PFSK-1 (cell line): Measurements from ENCODE around the gene RNF215.
A peak's percentile ranks its signal among the peaks of the same experiment; 100 is the strongest.

Experiments
- FOXP2 ChIP-seq: optimal IDR thresholded peaks from 2 replicates; pipeline ENCODE3; 2011; ENCODE audit warnings: borderline replicate concordance, control low read depth, inconsistent platforms; ENCODE audit not compliant: insufficient read depth; ENCODE audit errors: extremely low read length, extremely low read depth
- POLR2AphosphoS5 ChIP-seq: IDR thresholded peaks from 2 replicates; pipeline ENCODE4 v1.6.1; 2012; ENCODE audit warnings: low read depth, mild to moderate bottlenecking, control low read depth, low read length, moderate library complexity
- SIN3A ChIP-seq: IDR thresholded peaks from 2 replicates; pipeline ENCODE4 v1.6.1; 2012; ENCODE audit warnings: mild to moderate bottlenecking, low read length, moderate library complexity, borderline replicate concordance; ENCODE audit not compliant: insufficient read depth
- TAF1 ChIP-seq: IDR thresholded peaks from 2 replicates; pipeline ENCODE4 v1.6.1; 2012; ENCODE audit warnings: low read length, control low read depth, borderline replicate concordance; ENCODE audit not compliant: insufficient read depth
- TF ChIP-seq, protein P1 (sequence below), 2 experiments: IDR thresholded peaks; 2 replicates each; pipeline versions ENCODE4 v1.6.1 to v1.8.0; 2011 to 2012; ENCODE audit warnings: low read depth in 2 of 2, low read length in 2 of 2, control low read depth in 1 of 2, inconsistent platforms in 1 of 2, mild to moderate bottlenecking in 1 of 2, moderate library complexity in 1 of 2; ENCODE audit not compliant: insufficient read depth in 1 of 2

The RNF215 gene

DNA sequence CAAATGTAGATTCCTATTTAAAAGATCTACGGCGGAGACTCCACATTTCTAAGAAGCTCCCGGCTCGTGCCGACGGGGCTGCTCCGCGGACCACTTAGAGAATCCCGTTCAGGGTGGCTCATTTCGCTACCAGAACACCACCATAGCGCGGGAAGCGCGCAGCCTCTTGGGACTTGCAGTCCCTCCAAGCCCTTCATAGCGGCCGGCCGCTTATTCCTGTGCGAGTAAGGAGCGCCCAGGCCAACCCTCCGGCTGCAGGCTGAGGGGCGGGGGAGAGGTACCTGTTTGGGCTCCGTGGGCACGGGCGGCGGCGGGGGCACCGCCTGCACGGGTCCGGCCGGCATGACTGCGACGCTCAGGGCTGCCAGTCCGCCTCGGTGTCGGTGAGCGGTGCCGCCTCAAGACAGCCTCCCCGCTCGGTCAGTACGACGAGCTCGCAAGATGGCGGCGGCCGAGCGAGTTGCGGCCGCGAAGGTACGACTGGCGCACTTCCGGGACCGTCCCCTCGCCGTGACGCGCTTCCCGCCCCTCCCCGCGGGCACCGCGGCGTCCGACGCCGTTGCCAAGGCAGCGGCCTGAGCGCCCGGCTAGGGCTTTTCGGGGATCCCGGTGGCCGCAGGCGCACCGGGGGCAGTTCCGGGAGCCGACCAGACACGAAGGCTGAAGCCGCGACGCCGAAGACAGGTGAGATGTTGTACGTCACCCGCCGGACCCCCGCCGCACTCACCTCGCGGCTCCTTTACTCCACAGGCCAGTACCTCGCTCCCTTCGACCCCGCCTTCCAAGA lies 30.6 kb downstream of the RNF215 start, which contains the start of the genes CCDC157 and SF3A1:
Gene CCDC157, plus strand, starts transcription at position 559 of the 787 bp plus-strand sequence. CDS start 8,994 bp downstream, outside the sequence.
Gene SF3A1, minus strand, starts transcription at position 446 of the 787 bp plus-strand sequence. Its CDS starts 102 bp downstream, at position 344.
- peak; percentile 79 for TF ChIP-seq POLR2AphosphoS5
- peak; percentile 75; the same call in 1 of the 2 replicates for TF ChIP-seq SIN3A
- TF ChIP-seq FOXP2 = peak; percentile 94
- TF ChIP-seq, protein P1, sequence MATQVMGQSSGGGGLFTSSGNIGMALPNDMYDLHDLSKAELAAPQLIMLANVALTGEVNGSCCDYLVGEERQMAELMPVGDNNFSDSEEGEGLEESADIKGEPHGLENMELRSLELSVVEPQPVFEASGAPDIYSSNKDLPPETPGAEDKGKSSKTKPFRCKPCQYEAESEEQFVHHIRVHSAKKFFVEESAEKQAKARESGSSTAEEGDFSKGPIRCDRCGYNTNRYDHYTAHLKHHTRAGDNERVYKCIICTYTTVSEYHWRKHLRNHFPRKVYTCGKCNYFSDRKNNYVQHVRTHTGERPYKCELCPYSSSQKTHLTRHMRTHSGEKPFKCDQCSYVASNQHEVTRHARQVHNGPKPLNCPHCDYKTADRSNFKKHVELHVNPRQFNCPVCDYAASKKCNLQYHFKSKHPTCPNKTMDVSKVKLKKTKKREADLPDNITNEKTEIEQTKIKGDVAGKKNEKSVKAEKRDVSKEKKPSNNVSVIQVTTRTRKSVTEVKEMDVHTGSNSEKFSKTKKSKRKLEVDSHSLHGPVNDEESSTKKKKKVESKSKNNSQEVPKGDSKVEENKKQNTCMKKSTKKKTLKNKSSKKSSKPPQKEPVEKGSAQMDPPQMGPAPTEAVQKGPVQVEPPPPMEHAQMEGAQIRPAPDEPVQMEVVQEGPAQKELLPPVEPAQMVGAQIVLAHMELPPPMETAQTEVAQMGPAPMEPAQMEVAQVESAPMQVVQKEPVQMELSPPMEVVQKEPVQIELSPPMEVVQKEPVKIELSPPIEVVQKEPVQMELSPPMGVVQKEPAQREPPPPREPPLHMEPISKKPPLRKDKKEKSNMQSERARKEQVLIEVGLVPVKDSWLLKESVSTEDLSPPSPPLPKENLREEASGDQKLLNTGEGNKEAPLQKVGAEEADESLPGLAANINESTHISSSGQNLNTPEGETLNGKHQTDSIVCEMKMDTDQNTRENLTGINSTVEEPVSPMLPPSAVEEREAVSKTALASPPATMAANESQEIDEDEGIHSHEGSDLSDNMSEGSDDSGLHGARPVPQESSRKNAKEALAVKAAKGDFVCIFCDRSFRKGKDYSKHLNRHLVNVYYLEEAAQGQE (IDR thresholded peaks at IDR 0.05; ENCODE audit: insufficient read depth in 1 of 2, low read depth in 2 of 2, low read length in 2 of 2) = no peak
- TF ChIP-seq TAF1 = peak; percentile 68; the same call in 1 of the 2 replicates

DNA sequence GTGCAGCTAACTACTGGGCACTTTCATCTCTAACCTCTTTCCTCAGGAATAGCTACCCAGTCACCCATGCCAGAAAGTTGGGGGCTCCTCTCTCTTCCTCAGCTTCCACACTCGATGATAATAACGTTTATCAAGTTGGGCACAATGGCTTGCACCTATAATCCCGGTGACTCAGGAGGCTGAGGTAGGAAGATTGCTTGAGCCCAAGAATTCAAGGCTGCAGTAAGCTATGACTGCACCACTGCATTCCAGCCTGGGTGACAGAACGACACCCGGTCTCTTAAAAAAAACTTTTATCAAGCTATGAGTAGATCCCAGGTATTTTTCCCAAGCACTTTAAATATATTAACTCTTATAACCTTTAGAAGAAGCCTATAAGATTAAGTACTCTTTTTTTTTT lies 32.6 kb downstream of the RNF215 start:
- TF ChIP-seq TAF1 = no peak
- TF ChIP-seq, protein P1 (IDR thresholded peaks at IDR 0.05; ENCODE audit: insufficient read depth in 1 of 2, low read depth in 2 of 2, low read length in 2 of 2) = no peak
- TF ChIP-seq FOXP2 = no peak
- no peak for TF ChIP-seq POLR2AphosphoS5
- TF ChIP-seq SIN3A = no peak

DNA sequence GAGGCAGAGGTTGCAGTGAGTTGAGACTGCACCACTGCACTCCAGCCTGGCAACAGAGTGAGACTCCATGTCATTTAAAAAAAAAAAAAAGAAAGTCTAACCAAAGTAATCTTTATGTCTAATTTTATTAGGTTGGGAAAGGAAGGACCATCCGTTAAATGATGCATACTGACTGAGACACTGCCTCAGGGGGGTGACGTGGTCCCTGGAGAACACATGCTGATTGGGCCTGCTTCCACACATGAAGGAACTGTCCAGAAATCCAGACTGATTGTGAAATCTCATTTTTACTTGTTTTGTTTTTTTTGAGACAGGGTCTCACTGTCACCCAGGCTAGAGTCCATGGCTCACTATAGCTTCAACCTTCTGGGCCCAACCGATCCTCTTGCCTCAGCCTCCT lies 36.0 kb downstream of the RNF215 start:
- TF ChIP-seq POLR2AphosphoS5 (no peak), SIN3A (no peak), FOXP2 (no peak), TAF1 (no peak)
- TF ChIP-seq, protein P1 (IDR thresholded peaks at IDR 0.05; ENCODE audit: insufficient read depth in 1 of 2, low read depth in 2 of 2, low read length in 2 of 2) = no peak

DNA sequence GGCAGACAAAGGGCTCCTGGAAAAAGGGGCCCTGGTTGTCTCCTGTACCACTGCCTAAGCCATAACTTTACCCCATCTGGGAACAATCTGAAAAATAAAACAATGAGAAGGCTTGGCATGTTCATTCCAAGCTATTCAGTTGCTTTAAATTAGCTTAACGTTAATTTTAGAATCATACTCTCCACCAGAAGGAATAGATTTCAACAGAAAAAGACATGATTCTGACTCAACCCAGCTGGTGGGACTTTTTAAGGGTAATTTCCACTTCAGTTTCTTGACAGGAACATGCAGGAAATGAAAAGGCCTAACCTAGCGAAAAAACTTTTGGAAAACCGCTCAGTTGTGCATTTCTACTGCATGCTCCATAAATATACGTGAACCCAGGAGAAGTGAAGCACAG lies 38.4 kb downstream of the RNF215 start:
- no peak for TF ChIP-seq SIN3A
- no peak for TF ChIP-seq POLR2AphosphoS5
- TF ChIP-seq, protein P1 (IDR thresholded peaks at IDR 0.05; ENCODE audit: insufficient read depth in 1 of 2, low read depth in 2 of 2, low read length in 2 of 2) = no peak
- no peak for TF ChIP-seq TAF1
- TF ChIP-seq FOXP2 = no peak
